Progenitor cell of endocrine pancreas (in vitro differentiated cells): Measurements from ENCODE around the gene PTMA. TPM values are rescaled to one million over a fixed set of nuclear protein-coding genes. Genes with fewer than 3 reads are reported as not detected.

Experiments
- DNase-seq: peaks from one replicate; pipeline ENCODE4 v3.0.0; 2021; ENCODE audit warnings: low spot score; ENCODE audit not compliant: unreplicated experiment
- H3K27ac Mint-ChIP-seq: 2 replicates; pipeline ENCODE4 v1.8.0; 2021; ENCODE audit warnings: mild to moderate bottlenecking, moderate library complexity, mixed read lengths
- H3K27me3 Mint-ChIP-seq: 2 replicates; pipeline ENCODE4 v1.8.0; 2021; ENCODE audit warnings: mixed read lengths
- H3K36me3 Mint-ChIP-seq: 2 replicates; pipeline ENCODE4 v1.8.0; 2022; ENCODE audit warnings: mixed read lengths; ENCODE audit not compliant: insufficient read depth
- H3K4me1 Mint-ChIP-seq: 2 replicates; pipeline ENCODE4 v1.8.0; 2021; ENCODE audit warnings: low read depth, mixed read lengths
- H3K4me3 Mint-ChIP-seq: 2 replicates; pipeline ENCODE4 v1.8.0; 2021; ENCODE audit warnings: low read depth, mild to moderate bottlenecking, moderate library complexity, mixed read lengths
- H3K9me3 Mint-ChIP-seq: 2 replicates; pipeline ENCODE4 v1.8.0; 2021; ENCODE audit warnings: low read depth, mixed read lengths
- CTCF ChIP-seq: fragments of 200-600 bp; sonication (generic); IDR thresholded peaks from one replicate; pipeline ENCODE4 v1.5.0; 2021; ENCODE audit warnings: antibody characterized with exemption, mild to moderate bottlenecking; ENCODE audit not compliant: unreplicated experiment
- total RNA-seq: library from RNA; stranded (reverse); gene quantifications from 2 replicates; pipeline ENCODE4 v1.2.1, GENCODE V29; 2021

Gene PTMA
- total RNA-seq, 1 donor from 2014 or later, result 1,116 TPM

GRCh38 chr2:231751042-231751815, 42.9 kb downstream of the PTMA start:
- no peaks in the 10 kb centered on the region for H3K9me3 Mint-ChIP-seq
- no peak for TF ChIP-seq CTCF
- H3K36me3 Mint-ChIP-seq, result no peaks in the 10 kb centered on the region
- H3K27me3 Mint-ChIP-seq, result no peaks in the 10 kb centered on the region
- H3K4me3 Mint-ChIP-seq, result no peak overlapping the region
- no peaks in the 10 kb centered on the region for H3K4me1 Mint-ChIP-seq
- H3K27ac Mint-ChIP-seq, result no peak overlapping the region
- no peak for DNase-seq

GRCh38 chr2:231752061-231752460, 43.7 kb downstream of the PTMA start:
- Mint-ChIP-seq H3K27me3 (no peaks in the 10 kb centered on the region), H3K4me3 (no peak overlapping the region), H3K27ac (no peak overlapping the region), H3K36me3 (no peaks in the 10 kb centered on the region), H3K9me3 (no peaks in the 10 kb centered on the region), H3K4me1 (no peaks in the 10 kb centered on the region)
- TF ChIP-seq CTCF, result no peak
- DNase-seq, result no peak

GRCh38 chr2:231761735-231762134, 53.4 kb downstream of the PTMA start:
- no peaks in the 10 kb centered on the region for H3K9me3 Mint-ChIP-seq
- DNase-seq, result no peak

More at GRCh38 chr2:231761735-231762134, 53.4 kb downstream of the PTMA start:
- no peak overlapping the region for H3K4me3 Mint-ChIP-seq
- H3K36me3 Mint-ChIP-seq, result no peaks in the 10 kb centered on the region
- no peaks in the 10 kb centered on the region for H3K4me1 Mint-ChIP-seq
- TF ChIP-seq CTCF, result no peak
- no peaks in the 10 kb centered on the region for H3K27me3 Mint-ChIP-seq
- H3K27ac Mint-ChIP-seq, result no peak overlapping the region

Other genes starting within 250 kb of the PTMA start
- 588 and 589 TPM in 2 replicates for gene NCL, start 244.0 kb upstream of the PTMA start, total RNA-seq
- gene NMUR1, start 178.1 kb upstream of the PTMA start, total RNA-seq, result not detected in 2 replicates
- not detected in 2 replicates for gene TEX44, start 115.7 kb upstream of the PTMA start, total RNA-seq
- 21.9 and 23.3 TPM in 2 replicates for gene PDE6D, start 72.8 kb downstream of the PTMA start, total RNA-seq
- gene COPS7B, start 77.9 kb downstream of the PTMA start, total RNA-seq, result 55.1 and 58.4 TPM in 2 replicates
- gene NPPC, start 217.9 kb downstream of the PTMA start, total RNA-seq, result not detected in 2 replicates